Measurements from ENCODE around the gene CGB7.

Gene CGB7

GRCh38 chr19:49057636-49058234, at the start of gene CGB7:
CGB7 (minus strand) TSS chr19:49057749; CDS start chr19:49055375, 2,374 bp downstream.
- peak; percentile 61 for DNase-seq (ENCODE audit: low spot score)
- in situ Hi-C loops (cut with MboI; ENCODE audit: low sequenced_read_pairs, unreplicated experiment), result no loop called here

GRCh38 chr19:49106648-49107135, 49.1 kb upstream of the CGB7 start:
- in situ Hi-C loops (cut with MboI; ENCODE audit: low sequenced_read_pairs, unreplicated experiment), result no loop called here
- DNase-seq (ENCODE audit: low spot score), result peak; percentile 57
- TF ChIP-seq CTCF (IDR thresholded peaks at IDR 0.05; ENCODE audit: borderline replicate concordance, control extremely low read depth, extremely low read depth, insufficient read depth, missing control alignments), result peak; percentile 86

More at GRCh38 chr19:49057636-49058234, at the start of gene CGB7:
- no peak for TF ChIP-seq CTCF (IDR thresholded peaks at IDR 0.05; ENCODE audit: borderline replicate concordance, control extremely low read depth, extremely low read depth, insufficient read depth, missing control alignments)

- no peak for TF ChIP-seq CTCF (IDR thresholded peaks at IDR 0.05; ENCODE audit: borderline replicate concordance, control extremely low read depth, extremely low read depth, insufficient read depth, missing control alignments)
- in situ Hi-C loops (cut with MboI; ENCODE audit: low sequenced_read_pairs, unreplicated experiment), result no loop called here
- no peak for DNase-seq (ENCODE audit: low spot score)
These were observed 46.8 kb upstream of the CGB7 start for GRCh38 chr19:49104229-49104864.

GRCh38 chr19:49103331-49104085, 46.0 kb upstream of the CGB7 start:
- TF ChIP-seq CTCF (IDR thresholded peaks at IDR 0.05; ENCODE audit: borderline replicate concordance, control extremely low read depth, extremely low read depth, insufficient read depth, missing control alignments), result no peak
- in situ Hi-C loops (cut with MboI; ENCODE audit: low sequenced_read_pairs, unreplicated experiment), result no loop called here
- DNase-seq (ENCODE audit: low spot score), result no peak

- TF ChIP-seq CTCF (IDR thresholded peaks at IDR 0.05; ENCODE audit: borderline replicate concordance, control extremely low read depth, extremely low read depth, insufficient read depth, missing control alignments), result no peak
- in situ Hi-C loops (cut with MboI; ENCODE audit: low sequenced_read_pairs, unreplicated experiment), result no loop called here
- DNase-seq (ENCODE audit: low spot score), result no peak
These were observed 44.8 kb upstream of the CGB7 start for GRCh38 chr19:49102303-49102702.

GRCh38 chr19:49101160-49101559, 43.6 kb upstream of the CGB7 start:
- DNase-seq (ENCODE audit: low spot score), result no peak
- no peak for TF ChIP-seq CTCF (IDR thresholded peaks at IDR 0.05; ENCODE audit: borderline replicate concordance, control extremely low read depth, extremely low read depth, insufficient read depth, missing control alignments)
- in situ Hi-C loops (cut with MboI; ENCODE audit: low sequenced_read_pairs, unreplicated experiment), result no loop called here

Measured in GM13976 (cell line).